PC-9 (cell line): Measurements from ENCODE around the gene MYH15.

Source experiments
- CTCF ChIP-seq: fragments of 200-600 bp; sonication (generic); conservative IDR thresholded peaks from 2 replicates; pipeline ENCODE4 v1.6.1; 2017; ENCODE audit warnings: mixed run types, antibody characterized with exemption, mild to moderate bottlenecking, moderate library complexity
- EZH2 ChIP-seq: fragments of 200-600 bp; sonication (generic); IDR thresholded peaks from 2 replicates; pipeline ENCODE4 v1.8.0; 2017; ENCODE audit warnings: antibody characterized with exemption, low read depth

GRCh38 chr3:108376026-108376425 lies 134.4 kb downstream of the MYH15 start:
- no peak for TF ChIP-seq CTCF
- TF ChIP-seq EZH2 = no peak
